Osteocyte (in vitro differentiated cells): Measurements from ENCODE around the gene FAM111B. TPM values are rescaled to one million over a fixed set of nuclear protein-coding genes. Genes with fewer than 3 reads are reported as not detected.

Experiments
- DNase-seq: peaks from one replicate; pipeline ENCODE4 v3.0.0; 2021; ENCODE audit warnings: mixed read lengths; ENCODE audit not compliant: unreplicated experiment; ENCODE audit errors: extremely low spot score
- H3K27ac Mint-ChIP-seq: one replicate; pipeline ENCODE4 v1.8.0; 2021; ENCODE audit warnings: mild to moderate bottlenecking, mixed read lengths; ENCODE audit not compliant: unreplicated experiment
- H3K27me3 Mint-ChIP-seq: one replicate; pipeline ENCODE4 v1.8.0; 2021; ENCODE audit warnings: mixed read lengths; ENCODE audit not compliant: unreplicated experiment
- H3K36me3 Mint-ChIP-seq: one replicate; pipeline ENCODE4 v1.8.0; 2021; ENCODE audit warnings: mixed read lengths; ENCODE audit not compliant: unreplicated experiment
- H3K4me1 Mint-ChIP-seq: one replicate; pipeline ENCODE4 v1.8.0; 2021; ENCODE audit warnings: mixed read lengths; ENCODE audit not compliant: unreplicated experiment
- H3K4me3 Mint-ChIP-seq: one replicate; pipeline ENCODE4 v1.8.0; 2021; ENCODE audit warnings: mild to moderate bottlenecking, moderate library complexity, mixed read lengths; ENCODE audit not compliant: unreplicated experiment
- H3K9me3 Mint-ChIP-seq: one replicate; pipeline ENCODE4 v1.8.0; 2021; ENCODE audit warnings: mixed read lengths; ENCODE audit not compliant: unreplicated experiment
- total RNA-seq: library from RNA; stranded (reverse); gene quantifications from 2 replicates; pipeline ENCODE4 v1.2.1, GENCODE V29; 2021
- TF ChIP-seq, protein P1 (sequence below): fragments of 200-600 bp; sonication (generic); IDR thresholded peaks from 2 replicates; pipeline ENCODE4 v1.5.0; 2021; ENCODE audit warnings: antibody characterized with exemption, mild to moderate bottlenecking, moderate library complexity

FAM111B gene
- total RNA-seq, 1 donor from 2014 or later: 2.7 TPM

DNA sequence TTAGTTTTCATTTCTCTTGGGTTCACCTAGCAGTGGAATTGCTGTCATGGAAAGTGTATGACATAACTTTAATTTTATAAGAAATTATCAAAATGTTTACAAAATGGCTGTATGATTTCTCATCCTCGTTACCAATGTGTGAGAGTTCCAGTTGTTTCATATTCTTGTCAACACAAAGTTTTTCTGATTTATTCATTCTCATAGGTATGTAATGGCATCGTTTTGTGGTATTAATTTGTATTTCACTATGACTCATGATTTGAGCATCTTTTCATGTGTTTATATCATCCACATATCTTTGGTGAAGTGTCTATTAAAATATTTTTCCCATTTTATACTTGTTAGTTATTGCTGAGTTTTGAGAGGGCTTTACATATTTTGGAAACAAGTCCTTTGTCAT, 5.5 kb downstream of the FAM111B start:
- Mint-ChIP-seq H3K9me3 (peaks cover 3% of the 10 kb centered on the region), H3K27ac (no peak overlapping the region), H3K4me3 (no peak overlapping the region), H3K27me3 (no peaks in the 10 kb centered on the region), H3K4me1 (peaks cover 5% of the 10 kb centered on the region), H3K36me3 (peaks cover 6% of the 10 kb centered on the region)
- DNase-seq: no peak
- TF ChIP-seq, protein P1, sequence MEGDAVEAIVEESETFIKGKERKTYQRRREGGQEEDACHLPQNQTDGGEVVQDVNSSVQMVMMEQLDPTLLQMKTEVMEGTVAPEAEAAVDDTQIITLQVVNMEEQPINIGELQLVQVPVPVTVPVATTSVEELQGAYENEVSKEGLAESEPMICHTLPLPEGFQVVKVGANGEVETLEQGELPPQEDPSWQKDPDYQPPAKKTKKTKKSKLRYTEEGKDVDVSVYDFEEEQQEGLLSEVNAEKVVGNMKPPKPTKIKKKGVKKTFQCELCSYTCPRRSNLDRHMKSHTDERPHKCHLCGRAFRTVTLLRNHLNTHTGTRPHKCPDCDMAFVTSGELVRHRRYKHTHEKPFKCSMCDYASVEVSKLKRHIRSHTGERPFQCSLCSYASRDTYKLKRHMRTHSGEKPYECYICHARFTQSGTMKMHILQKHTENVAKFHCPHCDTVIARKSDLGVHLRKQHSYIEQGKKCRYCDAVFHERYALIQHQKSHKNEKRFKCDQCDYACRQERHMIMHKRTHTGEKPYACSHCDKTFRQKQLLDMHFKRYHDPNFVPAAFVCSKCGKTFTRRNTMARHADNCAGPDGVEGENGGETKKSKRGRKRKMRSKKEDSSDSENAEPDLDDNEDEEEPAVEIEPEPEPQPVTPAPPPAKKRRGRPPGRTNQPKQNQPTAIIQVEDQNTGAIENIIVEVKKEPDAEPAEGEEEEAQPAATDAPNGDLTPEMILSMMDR: no peak

DNA sequence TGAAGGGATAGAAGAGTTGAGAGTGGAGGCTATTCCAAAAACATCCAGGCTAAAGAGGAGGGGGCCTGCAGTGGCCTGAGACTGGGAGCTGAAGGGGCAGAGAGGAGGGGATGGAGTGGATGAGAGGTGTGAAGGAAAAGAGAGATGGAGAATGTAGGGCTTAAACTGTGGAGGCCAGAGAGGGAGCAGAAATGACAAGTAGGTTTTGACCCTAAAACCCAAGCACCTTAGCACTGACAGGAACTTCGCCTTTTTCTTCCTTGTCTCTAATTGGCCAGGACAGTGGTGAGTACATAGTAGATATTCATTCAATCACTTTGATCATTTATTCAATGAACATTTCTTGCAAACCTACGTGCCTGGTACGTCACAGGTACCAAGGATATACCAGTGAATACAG, 7.3 kb downstream of the FAM111B start:
- H3K36me3 Mint-ChIP-seq: peaks cover 10% of the 10 kb centered on the region

DNA sequence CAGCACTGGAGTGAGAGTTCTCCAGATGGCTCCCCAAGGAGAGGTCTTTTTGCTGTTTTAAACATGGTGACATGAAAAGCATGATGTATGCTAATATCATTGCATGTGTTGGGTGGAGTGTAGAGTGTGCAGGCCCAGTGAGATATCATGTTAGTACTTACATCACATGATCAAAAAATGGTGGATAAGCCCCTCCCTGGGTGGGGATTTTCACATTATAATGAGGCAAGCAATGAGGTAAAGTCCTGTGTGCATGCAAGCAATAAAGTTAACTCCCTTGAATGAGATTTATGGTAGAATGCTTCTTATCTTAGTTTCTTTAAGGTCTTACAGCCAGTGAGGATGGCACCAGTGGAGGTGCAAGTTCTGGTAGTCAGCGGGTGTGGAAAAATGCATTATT, 8.5 kb downstream of the FAM111B start:
- TF ChIP-seq, protein P1: no peak
- H3K27ac Mint-ChIP-seq: no peak overlapping the region
- peaks cover 9% of the 10 kb centered on the region for H3K9me3 Mint-ChIP-seq
- H3K4me3 Mint-ChIP-seq: no peak overlapping the region
- H3K27me3 Mint-ChIP-seq: no peaks in the 10 kb centered on the region
- peaks cover 10% of the 10 kb centered on the region for H3K36me3 Mint-ChIP-seq
- no peak for DNase-seq
- H3K4me1 Mint-ChIP-seq: no peaks in the 10 kb centered on the region

More for the DNA sequence above, 7.3 kb downstream of the FAM111B start:
- no peaks in the 10 kb centered on the region for H3K27me3 Mint-ChIP-seq
- H3K9me3 Mint-ChIP-seq: peaks cover 9% of the 10 kb centered on the region
- no peak for DNase-seq
- TF ChIP-seq, protein P1: no peak
- no peak overlapping the region for H3K4me3 Mint-ChIP-seq
- H3K27ac Mint-ChIP-seq: no peak overlapping the region
- H3K4me1 Mint-ChIP-seq: no peaks in the 10 kb centered on the region

DNA sequence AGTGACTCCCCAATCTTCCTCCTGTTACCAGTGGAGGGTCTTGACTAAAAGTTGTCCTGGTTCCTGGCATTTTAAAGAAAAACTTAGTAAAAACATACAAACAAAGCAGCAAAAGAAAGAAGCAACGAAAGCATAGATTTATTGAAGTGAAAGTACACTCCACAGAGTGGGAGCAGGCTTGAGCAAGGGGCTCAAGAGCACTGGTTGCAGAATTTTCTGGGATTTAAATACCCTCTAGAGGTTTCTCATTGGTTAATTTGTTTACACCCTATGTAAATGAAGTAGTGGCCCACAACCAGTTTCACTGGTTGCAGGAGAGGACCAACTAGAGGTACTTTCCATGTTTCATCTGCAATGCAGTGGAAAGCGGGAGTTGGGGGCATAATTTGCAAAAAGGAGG, 10.7 kb downstream of the FAM111B start:
- Mint-ChIP-seq H3K9me3 (peaks cover 9% of the 10 kb centered on the region), H3K36me3 (peaks cover 10% of the 10 kb centered on the region)

DNA sequence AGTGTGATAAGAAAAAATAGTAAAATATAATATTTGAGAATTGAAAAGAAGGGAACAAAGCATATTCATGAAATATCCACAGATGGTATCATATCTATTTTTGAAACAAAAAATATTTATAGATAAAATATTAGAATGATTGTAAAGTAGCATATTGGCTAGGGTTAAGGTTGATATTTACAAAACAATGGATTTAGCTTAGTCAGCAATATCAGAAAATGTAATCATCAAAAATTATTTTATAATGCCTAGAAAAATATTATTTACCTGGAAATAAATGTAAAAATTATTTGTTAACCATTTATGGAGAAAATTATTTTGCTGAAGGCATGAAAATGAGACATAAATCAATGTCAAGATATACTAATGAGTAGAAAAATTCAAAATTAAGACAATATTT, 12.8 kb downstream of the FAM111B start:
- no peak for DNase-seq
- no peak overlapping the region for H3K4me3 Mint-ChIP-seq
- H3K36me3 Mint-ChIP-seq: peaks cover 12% of the 10 kb centered on the region
- H3K27ac Mint-ChIP-seq: no peak overlapping the region
- TF ChIP-seq, protein P1: no peak
- no peaks in the 10 kb centered on the region for H3K4me1 Mint-ChIP-seq
- H3K9me3 Mint-ChIP-seq: peaks cover 15% of the 10 kb centered on the region
- no peaks in the 10 kb centered on the region for H3K27me3 Mint-ChIP-seq

More for the DNA sequence above, 10.7 kb downstream of the FAM111B start:
- no peaks in the 10 kb centered on the region for H3K27me3 Mint-ChIP-seq
- H3K27ac Mint-ChIP-seq: no peak overlapping the region
- DNase-seq: no peak
- TF ChIP-seq, protein P1: no peak
- no peak overlapping the region for H3K4me3 Mint-ChIP-seq
- no peaks in the 10 kb centered on the region for H3K4me1 Mint-ChIP-seq
